HEK293 (cell line): ENCODE measurements around the gene GFRAL.
A peak's percentile ranks its signal among the peaks of the same experiment; 100 is the strongest.

Experiments used
- CTCF ChIA-PET: fragments of 350-600 bp; formaldehyde crosslinking; extraction: SDS; loops from one replicate; lab custom pipeline; 2021; ENCODE audit warnings: antibody characterized with exemption; lab: Yijun Ruan, JAX
- POLR2A ChIA-PET: fragments of 300-600 bp; formaldehyde crosslinking; extraction: SDS; loops from one replicate; lab custom pipeline; 2020; ENCODE audit warnings: antibody characterized with exemption, inconsistent platforms; lab: Yijun Ruan, JAX
- H3K27ac ChIP-seq: fragments of 200-500 bp; sonication (Bioruptor generic); 2 replicates; pipeline ENCODE4 v1.5.1; 2014; ENCODE audit warnings: low read depth, low read length, control low read depth, inconsistent platforms; ENCODE audit errors: extremely low read depth
- H3K36me3 ChIP-seq, 2 experiments: fragments of 200-500 bp in 1 of 2; sonication (Bioruptor generic) in 1 of 2; 1 replicate in 1 of 2; 2 replicates in 1 of 2; pipeline ENCODE4 v1.5.1; 2014 to 2017; ENCODE audit warnings: inconsistent platforms in 2 of 2, low read length in 2 of 2; ENCODE audit not compliant: control insufficient read depth in 2 of 2, insufficient read depth in 1 of 2
- H3K4me1 ChIP-seq: fragments of 200-500 bp; sonication (Bioruptor generic); 2 replicates; pipeline ENCODE4 v1.5.1; 2014; ENCODE audit warnings: mild to moderate bottlenecking, low read length, inconsistent platforms; ENCODE audit not compliant: control insufficient read depth, insufficient read depth
- H3K4me3 ChIP-seq: 2 replicates; pipeline ENCODE4 v1.5.1; 2011; ENCODE audit warnings: low read depth, mild to moderate bottlenecking, control low read depth, low read length, moderate library complexity
- H3K9me3 ChIP-seq: fragments of 200-500 bp; sonication (Bioruptor generic); 2 replicates; pipeline ENCODE4 v1.5.1; 2014; ENCODE audit warnings: low read depth, low read length, inconsistent platforms; ENCODE audit not compliant: control insufficient read depth, insufficient read depth
- ATF2 ChIP-seq: fragments of 450-650 bp; formaldehyde crosslinking; IDR thresholded peaks from 2 replicates; pipeline ENCODE4 v1.5.1; 2016; ENCODE audit warnings: missing biosample characterization, missing genetic modification characterization, low read depth
- CTCF ChIP-seq: fragments of 450-650 bp; formaldehyde crosslinking; IDR thresholded peaks from 2 replicates; pipeline ENCODE4 v1.5.1; 2016; ENCODE audit warnings: missing biosample characterization, missing genetic modification characterization
- GFI1B ChIP-seq: fragments of 450-650 bp; formaldehyde crosslinking; IDR thresholded peaks from 2 replicates; pipeline ENCODE4 v1.5.1; 2016; ENCODE audit warnings: missing biosample characterization, missing genetic modification characterization
- KLF9 ChIP-seq: fragments of 450-650 bp; formaldehyde crosslinking; IDR thresholded peaks from 2 replicates; pipeline ENCODE4 v1.5.1; 2016; ENCODE audit warnings: missing biosample characterization, missing genetic modification characterization, low read depth
- ZBTB26 ChIP-seq: fragments of 450-650 bp; formaldehyde crosslinking; optimal IDR thresholded peaks from 2 replicates; pipeline ENCODE3; 2016; ENCODE audit warnings: missing biosample characterization, mild to moderate bottlenecking, missing genetic modification characterization
- ZBTB8A ChIP-seq: fragments of 450-650 bp; formaldehyde crosslinking; IDR thresholded peaks from 2 replicates; pipeline ENCODE4 v1.5.1; 2016; ENCODE audit warnings: missing biosample characterization, missing genetic modification characterization
- ZNF146 ChIP-seq: fragments of 450-650 bp; formaldehyde crosslinking; IDR thresholded peaks from 2 replicates; pipeline ENCODE4 v1.5.1; 2016; ENCODE audit warnings: missing biosample characterization, missing genetic modification characterization
- ZNF248 ChIP-seq: fragments of 450-650 bp; formaldehyde crosslinking; IDR thresholded peaks from 2 replicates; pipeline ENCODE4 v1.5.1; 2017; ENCODE audit warnings: missing biosample characterization, missing genetic modification characterization
- ZNF302 ChIP-seq: fragments of 450-650 bp; formaldehyde crosslinking; IDR thresholded peaks from 2 replicates; pipeline ENCODE4 v1.5.1; 2016; ENCODE audit warnings: missing biosample characterization, missing genetic modification characterization, low read depth
- ZNF311 ChIP-seq: fragments of 450-650 bp; formaldehyde crosslinking; IDR thresholded peaks from 2 replicates; pipeline ENCODE4 v1.5.1; 2017; ENCODE audit warnings: missing biosample characterization, missing genetic modification characterization, borderline replicate concordance
- ZNF423 ChIP-seq: fragments of 450-650 bp; formaldehyde crosslinking; IDR thresholded peaks from 2 replicates; pipeline ENCODE4 v1.5.1; 2016; ENCODE audit warnings: missing biosample characterization, missing genetic modification characterization
- ZNF621 ChIP-seq: fragments of 450-650 bp; formaldehyde crosslinking; IDR thresholded peaks from 2 replicates; pipeline ENCODE4 v1.5.1; 2017; ENCODE audit warnings: missing biosample characterization, missing genetic modification characterization
- ZNF645 ChIP-seq: fragments of 450-650 bp; formaldehyde crosslinking; IDR thresholded peaks from 2 replicates; pipeline ENCODE4; 2016; ENCODE audit warnings: missing biosample characterization, missing genetic modification characterization
- ZNF654 ChIP-seq: fragments of 450-650 bp; formaldehyde crosslinking; IDR thresholded peaks from 2 replicates; pipeline ENCODE4 v1.5.1; 2016; ENCODE audit warnings: low read depth, missing biosample characterization, missing genetic modification characterization
- ZNF660 ChIP-seq: fragments of 450-650 bp; IDR thresholded peaks from 2 replicates; pipeline ENCODE4 v1.5.1; 2018; ENCODE audit warnings: missing biosample characterization, mild to moderate bottlenecking, missing genetic modification characterization
- ZNF791 ChIP-seq: fragments of 450-650 bp; formaldehyde crosslinking; IDR thresholded peaks from 2 replicates; pipeline ENCODE4 v1.5.1; 2016; ENCODE audit warnings: missing biosample characterization, missing genetic modification characterization
- TF ChIP-seq, protein P1 (sequence below): fragments of 450-650 bp; formaldehyde crosslinking; IDR thresholded peaks from 2 replicates; pipeline ENCODE4 v1.5.1; 2016; ENCODE audit warnings: missing biosample characterization, missing genetic modification characterization
- TF ChIP-seq, protein P2 (sequence below): fragments of 450-650 bp; formaldehyde crosslinking; IDR thresholded peaks from 2 replicates; pipeline ENCODE4 v1.5.1; 2016; ENCODE audit warnings: missing biosample characterization, missing genetic modification characterization

Gene GFRAL

GRCh38 chr6:55443238-55444134 lies 116.2 kb downstream of the GFRAL start:
- POLR2A ChIA-PET: interaction anchor here (0.5 kb wide), 1 partner anchor 589 kb away, joined by 12 read pairs; no protein-coding TSS in a partner anchor
- no peaks in the 10 kb centered on the region for H3K9me3 ChIP-seq
- no peak overlapping the region for H3K4me3 ChIP-seq
- TF ChIP-seq ZNF645 (tag by site-specific recombination) (no peak), ZBTB8A (tag by site-specific recombination) (no peak), KLF9 (no peak), ZNF146 (tag by site-specific recombination) (no peak), ZBTB26 (tag by site-specific recombination) (no peak), ATF2 (tag by site-specific recombination) (no peak)
- TF ChIP-seq, protein P1, sequence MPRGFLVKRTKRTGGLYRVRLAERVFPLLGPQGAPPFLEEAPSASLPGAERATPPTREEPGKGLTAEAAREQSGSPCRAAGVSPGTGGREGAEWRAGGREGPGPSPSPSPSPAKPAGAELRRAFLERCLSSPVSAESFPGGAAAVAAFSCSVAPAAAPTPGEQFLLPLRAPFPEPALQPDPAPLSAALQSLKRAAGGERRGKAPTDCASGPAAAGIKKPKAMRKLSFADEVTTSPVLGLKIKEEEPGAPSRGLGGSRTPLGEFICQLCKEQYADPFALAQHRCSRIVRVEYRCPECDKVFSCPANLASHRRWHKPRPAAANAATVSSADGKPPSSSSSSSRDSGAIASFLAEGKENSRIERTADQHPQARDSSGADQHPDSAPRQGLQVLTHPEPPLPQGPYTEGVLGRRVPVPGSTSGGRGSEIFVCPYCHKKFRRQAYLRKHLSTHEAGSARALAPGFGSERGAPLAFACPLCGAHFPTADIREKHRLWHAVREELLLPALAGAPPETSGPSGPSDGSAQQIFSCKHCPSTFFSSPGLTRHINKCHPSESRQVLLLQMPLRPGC: no peak
- CTCF ChIA-PET: interaction anchor here (0.5 to 7.6 kb wide), 11 partner anchors 150 to 1930 kb away, joined by 3 to 101 read pairs (median 7); no protein-coding TSS in a partner anchor
- H3K27ac ChIP-seq: no peak overlapping the region
- H3K36me3 ChIP-seq: no peaks in the 10 kb centered on the region
- no peaks in the 10 kb centered on the region for H3K4me1 ChIP-seq

GRCh38 chr6:55445648-55446204 lies 118.5 kb downstream of the GFRAL start:
- TF ChIP-seq ZNF654: peak; percentile 81
- peak; percentile 85 for TF ChIP-seq ZNF660 (tag by site-specific recombination)
- no peak for TF ChIP-seq ZNF302 (tag by site-specific recombination)
- 0 out of 2 replicates have a peak, but pooled peaks have one; percentile 33 for TF ChIP-seq CTCF (tag by site-specific recombination)
- no peaks in the 10 kb centered on the region for H3K36me3 ChIP-seq
- ChIA-PET CTCF (interaction anchor here (0.6 to 7.6 kb wide), 51 partner anchors 9 to 1127 kb away, joined by 3 to 101 read pairs (median 4); no protein-coding TSS in a partner anchor), POLR2A (no interaction called here)
- no peaks in the 10 kb centered on the region for H3K9me3 ChIP-seq
- no peak overlapping the region for H3K4me3 ChIP-seq
- H3K4me1 ChIP-seq: no peaks in the 10 kb centered on the region
- H3K27ac ChIP-seq: no peak overlapping the region

- Histone ChIP-seq H3K27ac (no peak overlapping the region), H3K4me3 (no peak overlapping the region), H3K36me3 (no peaks in the 10 kb centered on the region), H3K4me1 (no peaks in the 10 kb centered on the region), H3K9me3 (no peaks in the 10 kb centered on the region)
- ChIA-PET POLR2A (no interaction called here), CTCF (interaction anchor here (0.5 to 7.6 kb wide), 6 partner anchors 171 to 1109 kb away, joined by 3 to 101 read pairs (median 44); no protein-coding TSS in a partner anchor)
- TF ChIP-seq GFI1B (tag by site-specific recombination) (no peak), ZNF311 (tag by site-specific recombination) (no peak), ZNF423 (no peak), ZNF621 (tag by site-specific recombination) (no peak), ATF2 (tag by site-specific recombination) (no peak), ZNF791 (tag by site-specific recombination) (no peak), ZNF248 (tag by site-specific recombination) (no peak)
- TF ChIP-seq, protein P2, sequence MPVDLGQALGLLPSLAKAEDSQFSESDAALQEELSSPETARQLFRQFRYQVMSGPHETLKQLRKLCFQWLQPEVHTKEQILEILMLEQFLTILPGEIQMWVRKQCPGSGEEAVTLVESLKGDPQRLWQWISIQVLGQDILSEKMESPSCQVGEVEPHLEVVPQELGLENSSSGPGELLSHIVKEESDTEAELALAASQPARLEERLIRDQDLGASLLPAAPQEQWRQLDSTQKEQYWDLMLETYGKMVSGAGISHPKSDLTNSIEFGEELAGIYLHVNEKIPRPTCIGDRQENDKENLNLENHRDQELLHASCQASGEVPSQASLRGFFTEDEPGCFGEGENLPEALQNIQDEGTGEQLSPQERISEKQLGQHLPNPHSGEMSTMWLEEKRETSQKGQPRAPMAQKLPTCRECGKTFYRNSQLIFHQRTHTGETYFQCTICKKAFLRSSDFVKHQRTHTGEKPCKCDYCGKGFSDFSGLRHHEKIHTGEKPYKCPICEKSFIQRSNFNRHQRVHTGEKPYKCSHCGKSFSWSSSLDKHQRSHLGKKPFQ (tag by site-specific recombination): no peak
Observed at GRCh38 chr6:55447891-55448290, 120.6 kb downstream of the GFRAL start.
